ENCODE measurements around the gene NT5E.

NT5E gene

GRCh38 chr6:85463621-85464259 is 13.9 kb downstream of the NT5E start:
- Histone ChIP-seq H3K9ac (ENCODE audit: low read length) (no peak overlapping the region), H3K27ac (ENCODE audit: low read depth, low read length) (no peak overlapping the region)
- TF ChIP-seq EZH2phosphoT487 (conservative IDR thresholded peaks at IDR 0.05; ENCODE audit: low read length): no peak
- TF ChIP-seq CTCF (IDR thresholded peaks at IDR 0.05; ENCODE audit: insufficient read depth, low read length, poor library complexity, severe bottlenecking): no peak

GRCh38 chr6:85464260-85464644 is 14.4 kb downstream of the NT5E start:
- no peaks in the 10 kb centered on the region for H3F3A ChIP-seq (ENCODE audit: insufficient read depth)
- H3K27ac ChIP-seq (ENCODE audit: low read depth, low read length): no peak overlapping the region

More at GRCh38 chr6:85463621-85464259, 13.9 kb downstream of the NT5E start:
- Histone ChIP-seq H3K4me2 (ENCODE audit: low read depth, low read length, poor library complexity, severe bottlenecking) (no peak overlapping the region), H2AFZ (ENCODE audit: low read depth, low read length, severe bottlenecking) (no peak overlapping the region), H3K36me3 (ENCODE audit: low read length) (no peaks in the 10 kb centered on the region), H3K79me2 (ENCODE audit: insufficient read depth, low read length) (no peaks in the 10 kb centered on the region), H3K9me2 (replicated peaks; ENCODE audit: insufficient read depth, low read length) (no peaks in the 10 kb centered on the region), H4K20me1 (ENCODE audit: low read depth, low read length) (no peaks in the 10 kb centered on the region), H3K4me3 (ENCODE audit: insufficient read depth, low read length, poor library complexity, severe bottlenecking) (no peak overlapping the region), H3K9me3 (ENCODE audit: insufficient read depth, low read length) (no peaks in the 10 kb centered on the region), H3F3A (ENCODE audit: insufficient read depth) (no peaks in the 10 kb centered on the region), H3K27me3 (ENCODE audit: low read length) (no peaks in the 10 kb centered on the region)

GRCh38 chr6:85464722-85465150 is 14.9 kb downstream of the NT5E start:
- Histone ChIP-seq H3K9me3 (ENCODE audit: insufficient read depth, low read length) (no peaks in the 10 kb centered on the region), H3K4me3 (ENCODE audit: insufficient read depth, low read length, poor library complexity, severe bottlenecking) (no peak overlapping the region), H3K9ac (ENCODE audit: low read length) (no peak overlapping the region), H4K20me1 (ENCODE audit: low read depth, low read length) (no peaks in the 10 kb centered on the region), H3K27ac (ENCODE audit: low read depth, low read length) (no peak overlapping the region), H3K4me2 (ENCODE audit: low read depth, low read length, poor library complexity, severe bottlenecking) (no peak overlapping the region), H3K79me2 (ENCODE audit: insufficient read depth, low read length) (no peaks in the 10 kb centered on the region), H3K36me3 (ENCODE audit: low read length) (no peaks in the 10 kb centered on the region), H3K27me3 (ENCODE audit: low read length) (no peaks in the 10 kb centered on the region), H3K9me2 (replicated peaks; ENCODE audit: insufficient read depth, low read length) (no peaks in the 10 kb centered on the region), H2AFZ (ENCODE audit: low read depth, low read length, severe bottlenecking) (no peak overlapping the region), H3F3A (ENCODE audit: insufficient read depth) (no peaks in the 10 kb centered on the region)
- TF ChIP-seq CTCF (IDR thresholded peaks at IDR 0.05; ENCODE audit: insufficient read depth, low read length, poor library complexity, severe bottlenecking): no peak
- TF ChIP-seq EZH2phosphoT487 (conservative IDR thresholded peaks at IDR 0.05; ENCODE audit: low read length): no peak

More at GRCh38 chr6:85464260-85464644, 14.4 kb downstream of the NT5E start:
- no peaks in the 10 kb centered on the region for H3K36me3 ChIP-seq (ENCODE audit: low read length)
- no peaks in the 10 kb centered on the region for H3K9me2 ChIP-seq (replicated peaks; ENCODE audit: insufficient read depth, low read length)
- no peak overlapping the region for H3K4me2 ChIP-seq (ENCODE audit: low read depth, low read length, poor library complexity, severe bottlenecking)
- H3K79me2 ChIP-seq (ENCODE audit: insufficient read depth, low read length): no peaks in the 10 kb centered on the region
- H3K9ac ChIP-seq (ENCODE audit: low read length): no peak overlapping the region
- no peaks in the 10 kb centered on the region for H4K20me1 ChIP-seq (ENCODE audit: low read depth, low read length)
- H3K4me3 ChIP-seq (ENCODE audit: insufficient read depth, low read length, poor library complexity, severe bottlenecking): no peak overlapping the region
- H3K9me3 ChIP-seq (ENCODE audit: insufficient read depth, low read length): no peaks in the 10 kb centered on the region
- TF ChIP-seq EZH2phosphoT487 (conservative IDR thresholded peaks at IDR 0.05; ENCODE audit: low read length) (no peak), CTCF (IDR thresholded peaks at IDR 0.05; ENCODE audit: insufficient read depth, low read length, poor library complexity, severe bottlenecking) (no peak)
- H2AFZ ChIP-seq (ENCODE audit: low read depth, low read length, severe bottlenecking): no peak overlapping the region
- H3K27me3 ChIP-seq (ENCODE audit: low read length): no peaks in the 10 kb centered on the region
